ENCODE data around the gene SLC7A14. TPM values are rescaled to one million over a fixed set of nuclear protein-coding genes. Genes with fewer than 3 reads are reported as not detected.

Gene SLC7A14
- total and polyA plus RNA-seq, 2 of the 13 experiments (the other 11 are each of a cell fraction or from before 2014, with no cell fraction given): not detected

GRCh38 chr3:170499562-170500156 is 86.2 kb downstream of the SLC7A14 start (continued):
- TF ChIP-seq YEATS2 (CRISPR knock-in tag; IDR thresholded peaks at IDR 0.05; ENCODE audit: borderline replicate concordance) (peak; percentile 47; the same call in 1 of the 2 replicates), SRSF1 (optimal IDR thresholded peaks at IDR 0.05; ENCODE audit: low read depth, low read length) (no peak), ATF5 (CRISPR knock-in tag; IDR thresholded peaks at IDR 0.05; ENCODE audit: low read depth) (no peak), FOSL2 (CRISPR knock-in tag; IDR thresholded peaks at IDR 0.05) (peak; percentile 45), THAP11 (CRISPR knock-in tag; IDR thresholded peaks at IDR 0.05) (peak; percentile 52; the same call in 1 of the 2 replicates), TFDP1 (CRISPR knock-in tag; IDR thresholded peaks at IDR 0.05; ENCODE audit: borderline replicate concordance) (no peak), ATF7 (IDR thresholded peaks at IDR 0.05) (no peak), ATF7 (CRISPR knock-in tag; IDR thresholded peaks at IDR 0.05) (no peak), ZNF33B (CRISPR knock-in tag; IDR thresholded peaks at IDR 0.05) (no peak), TCF7 (IDR thresholded peaks at IDR 0.05; ENCODE audit: low read depth) (no peak), SAP130 (CRISPR knock-in tag; IDR thresholded peaks at IDR 0.05; ENCODE audit: low read depth) (peak; percentile 26; the same call in 1 of the 2 replicates), THRA (CRISPR knock-in tag; IDR thresholded peaks at IDR 0.05; ENCODE audit: borderline replicate concordance) (0 out of 2 replicates have a peak, but pooled peaks have one; percentile 33), ZNF367 (CRISPR knock-in tag; IDR thresholded peaks at IDR 0.05; ENCODE audit: borderline replicate concordance) (no peak), PHF5A (CRISPR knock-in tag; IDR thresholded peaks at IDR 0.05; ENCODE audit: low read depth, unreplicated experiment) (no peak), ZNF138 (CRISPR knock-in tag; IDR thresholded peaks at IDR 0.05; ENCODE audit: low read depth) (no peak), ZNF205 (CRISPR knock-in tag; IDR thresholded peaks at IDR 0.05) (no peak), ZNF713 (CRISPR knock-in tag; IDR thresholded peaks at IDR 0.05) (no peak), GATAD2A (CRISPR knock-in tag; IDR thresholded peaks at IDR 0.05) (peak; percentile 65), RFX3 (CRISPR knock-in tag; IDR thresholded peaks at IDR 0.05) (no peak), TBL1XR1 (IDR thresholded peaks at IDR 0.05; ENCODE audit: borderline replicate concordance, low read length, partially characterized antibody) (no peak), AGO1 (IDR thresholded peaks at IDR 0.05; ENCODE audit: low read depth, low read length, poor library complexity, severe bottlenecking) (no peak), HNF4G (IDR thresholded peaks at IDR 0.05; ENCODE audit: borderline replicate concordance, low read depth, low read length) (no peak), HNF4G (CRISPR knock-in tag; IDR thresholded peaks at IDR 0.05; ENCODE audit: borderline replicate concordance, low read depth) (no peak), ZNF567 (CRISPR knock-in tag; IDR thresholded peaks at IDR 0.05; ENCODE audit: borderline replicate concordance) (no peak), SKI (IDR thresholded peaks at IDR 0.05; ENCODE audit: partially characterized antibody) (no peak), ZFP82 (CRISPR knock-in tag; IDR thresholded peaks at IDR 0.05; ENCODE audit: borderline replicate concordance) (no peak), HNRNPH1 (optimal IDR thresholded peaks at IDR 0.05; ENCODE audit: low read depth, low read length) (no peak), ZNF678 (CRISPR knock-in tag; IDR thresholded peaks at IDR 0.05) (no peak)
- TF ChIP-seq, protein P1, sequence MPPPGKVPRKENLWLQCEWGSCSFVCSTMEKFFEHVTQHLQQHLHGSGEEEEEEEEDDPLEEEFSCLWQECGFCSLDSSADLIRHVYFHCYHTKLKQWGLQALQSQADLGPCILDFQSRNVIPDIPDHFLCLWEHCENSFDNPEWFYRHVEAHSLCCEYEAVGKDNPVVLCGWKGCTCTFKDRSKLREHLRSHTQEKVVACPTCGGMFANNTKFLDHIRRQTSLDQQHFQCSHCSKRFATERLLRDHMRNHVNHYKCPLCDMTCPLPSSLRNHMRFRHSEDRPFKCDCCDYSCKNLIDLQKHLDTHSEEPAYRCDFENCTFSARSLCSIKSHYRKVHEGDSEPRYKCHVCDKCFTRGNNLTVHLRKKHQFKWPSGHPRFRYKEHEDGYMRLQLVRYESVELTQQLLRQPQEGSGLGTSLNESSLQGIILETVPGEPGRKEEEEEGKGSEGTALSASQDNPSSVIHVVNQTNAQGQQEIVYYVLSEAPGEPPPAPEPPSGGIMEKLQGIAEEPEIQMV (CRISPR knock-in tag; IDR thresholded peaks at IDR 0.05; ENCODE audit: low read depth): no peak
